Suprapubic skin (tissue), 3 donors: ENCODE data around the gene RNF38.

Source experiments
- CTCF ChIP-seq, 2 donors: fragments of 200-600 bp in 1 of 2; fragments of 450-650 bp in 1 of 2; sonication (generic) in 1 of 2; IDR thresholded peaks; one replicate each; pipeline ENCODE4 v1.5.1; 2016 to 2019; ENCODE audit warnings: antibody characterized with exemption in 2 of 2, mild to moderate bottlenecking in 1 of 2, moderate library complexity in 1 of 2
- EP300 ChIP-seq: sonication (generic); formaldehyde crosslinking; IDR thresholded peaks from one replicate; pipeline ENCODE4 v1.6.1; 2017; ENCODE audit warnings: antibody characterized with exemption

GRCh38 chr9:36289836-36290435 is 110.1 kb downstream of the RNF38 start:
- no peak for TF ChIP-seq CTCF (IDR thresholded peaks at IDR 0.05)
- no peak for TF ChIP-seq EP300
